ENCODE measurements around the gene GPD1. TPM values are rescaled to one million over a fixed set of nuclear protein-coding genes. Genes with fewer than 3 reads are reported as not detected.
A peak's percentile ranks its signal among the peaks of the same experiment; 100 is the strongest.

GPD1 gene
- total and polyA plus RNA-seq, 9 of the 15 experiments (the other 6 are each of a cell fraction or from before 2014, with no cell fraction given) = 0.13 to 1.00 (median 0.55) TPM

DNA sequence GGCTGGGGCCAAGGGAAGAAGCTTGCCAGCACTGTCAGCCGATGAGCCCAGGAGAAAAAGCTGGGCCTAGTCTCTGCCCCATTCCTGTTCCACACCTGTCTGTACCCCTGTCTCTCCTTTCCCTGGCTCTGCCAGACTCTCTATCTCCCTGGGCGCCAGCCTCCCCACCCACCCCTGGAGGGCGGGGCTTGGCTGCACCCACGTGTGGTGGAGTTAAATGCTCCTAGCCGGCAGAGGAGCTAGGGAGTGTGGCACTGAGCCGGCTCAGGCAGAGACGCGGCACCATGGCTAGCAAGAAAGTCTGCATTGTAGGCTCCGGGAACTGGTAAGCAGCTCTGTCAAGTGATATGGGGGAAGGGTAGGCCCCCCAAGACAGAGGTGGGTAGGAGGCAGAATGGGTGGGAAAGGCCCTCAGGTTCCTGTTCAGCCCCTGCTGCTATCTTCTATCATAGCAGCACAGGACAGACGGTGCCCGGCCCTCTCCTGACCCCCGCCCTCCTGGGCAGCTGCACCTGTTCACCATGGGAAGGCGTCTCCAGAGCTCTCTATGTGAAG lies at the start of gene GPD1 (continued):
- peak in 1 of 3 experiments; percentile 3; a peak in 1 of 6 replicates for TF ChIP-seq CTCF (IDR thresholded peaks at IDR 0.05 in 2 of 3, conservative IDR thresholded peaks at IDR 0.05 in 1 of 3; ENCODE audit: insufficient read depth in 2 of 3, low read depth in 1 of 3, low read length in 3 of 3)
- no peak for TF ChIP-seq HMG20B (CRISPR knock-in tag; IDR thresholded peaks at IDR 0.05)
- no peak for TF ChIP-seq ZNF134 (CRISPR knock-in tag; conservative IDR thresholded peaks at IDR 0.05)
- TF ChIP-seq PBX2 (CRISPR knock-in tag; IDR thresholded peaks at IDR 0.05; ENCODE audit: low read depth) = no peak
- no peak for TF ChIP-seq PBX2 (tag; conservative IDR thresholded peaks at IDR 0.05; ENCODE audit: low read depth)
- TF ChIP-seq, protein P1, sequence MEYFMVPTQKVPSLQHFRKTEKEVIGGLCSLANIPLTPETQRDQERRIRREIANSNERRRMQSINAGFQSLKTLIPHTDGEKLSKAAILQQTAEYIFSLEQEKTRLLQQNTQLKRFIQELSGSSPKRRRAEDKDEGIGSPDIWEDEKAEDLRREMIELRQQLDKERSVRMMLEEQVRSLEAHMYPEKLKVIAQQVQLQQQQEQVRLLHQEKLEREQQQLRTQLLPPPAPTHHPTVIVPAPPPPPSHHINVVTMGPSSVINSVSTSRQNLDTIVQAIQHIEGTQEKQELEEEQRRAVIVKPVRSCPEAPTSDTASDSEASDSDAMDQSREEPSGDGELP (CRISPR knock-in tag; IDR thresholded peaks at IDR 0.05; ENCODE audit: borderline replicate concordance) = peak; percentile 46; the same call in 1 of the 2 replicates
- TF ChIP-seq SRSF3 (IDR thresholded peaks at IDR 0.05; ENCODE audit: insufficient read depth, low read length) = no peak
- TF ChIP-seq, protein P2, sequence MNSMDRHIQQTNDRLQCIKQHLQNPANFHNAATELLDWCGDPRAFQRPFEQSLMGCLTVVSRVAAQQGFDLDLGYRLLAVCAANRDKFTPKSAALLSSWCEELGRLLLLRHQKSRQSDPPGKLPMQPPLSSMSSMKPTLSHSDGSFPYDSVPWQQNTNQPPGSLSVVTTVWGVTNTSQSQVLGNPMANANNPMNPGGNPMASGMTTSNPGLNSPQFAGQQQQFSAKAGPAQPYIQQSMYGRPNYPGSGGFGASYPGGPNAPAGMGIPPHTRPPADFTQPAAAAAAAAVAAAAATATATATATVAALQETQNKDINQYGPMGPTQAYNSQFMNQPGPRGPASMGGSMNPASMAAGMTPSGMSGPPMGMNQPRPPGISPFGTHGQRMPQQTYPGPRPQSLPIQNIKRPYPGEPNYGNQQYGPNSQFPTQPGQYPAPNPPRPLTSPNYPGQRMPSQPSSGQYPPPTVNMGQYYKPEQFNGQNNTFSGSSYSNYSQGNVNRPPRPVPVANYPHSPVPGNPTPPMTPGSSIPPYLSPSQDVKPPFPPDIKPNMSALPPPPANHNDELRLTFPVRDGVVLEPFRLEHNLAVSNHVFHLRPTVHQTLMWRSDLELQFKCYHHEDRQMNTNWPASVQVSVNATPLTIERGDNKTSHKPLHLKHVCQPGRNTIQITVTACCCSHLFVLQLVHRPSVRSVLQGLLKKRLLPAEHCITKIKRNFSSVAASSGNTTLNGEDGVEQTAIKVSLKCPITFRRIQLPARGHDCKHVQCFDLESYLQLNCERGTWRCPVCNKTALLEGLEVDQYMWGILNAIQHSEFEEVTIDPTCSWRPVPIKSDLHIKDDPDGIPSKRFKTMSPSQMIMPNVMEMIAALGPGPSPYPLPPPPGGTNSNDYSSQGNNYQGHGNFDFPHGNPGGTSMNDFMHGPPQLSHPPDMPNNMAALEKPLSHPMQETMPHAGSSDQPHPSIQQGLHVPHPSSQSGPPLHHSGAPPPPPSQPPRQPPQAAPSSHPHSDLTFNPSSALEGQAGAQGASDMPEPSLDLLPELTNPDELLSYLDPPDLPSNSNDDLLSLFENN (IDR thresholded peaks at IDR 0.05; ENCODE audit: low read depth in 2 of 2, low read length in 2 of 2) = no peak
- TF ChIP-seq HDGF (IDR thresholded peaks at IDR 0.05) = no peak
- no peak for TF ChIP-seq HEY1 (CRISPR knock-in tag; IDR thresholded peaks at IDR 0.05; ENCODE audit: borderline replicate concordance)
- TF ChIP-seq SIN3A (IDR thresholded peaks at IDR 0.05; ENCODE audit: borderline replicate concordance in 2 of 2, control insufficient read depth in 1 of 2, low read depth in 2 of 2, low read length in 2 of 2) = peak in 1 of 2 experiments; percentile 82; a peak in 1 of 4 replicates
- TF ChIP-seq ZBTB1 (CRISPR knock-in tag; IDR thresholded peaks at IDR 0.05; ENCODE audit: borderline replicate concordance, low read depth) = 0 out of 2 replicates have a peak, but pooled peaks have one; percentile 16
- no peak for TF ChIP-seq NCOA2 (IDR thresholded peaks at IDR 0.05; ENCODE audit: partially characterized antibody in 2 of 2)
- 0 out of 4 replicates have a peak, but pooled peaks of 1 of the 2 experiments have one; percentile 28 for TF ChIP-seq HDAC1 (IDR thresholded peaks at IDR 0.05)
- TF ChIP-seq ZNF77 (CRISPR knock-in tag; IDR thresholded peaks at IDR 0.05) = no peak
- no peak for TF ChIP-seq TAF9B (IDR thresholded peaks at IDR 0.05; ENCODE audit: partially characterized antibody)
- no peak for TF ChIP-seq ZNF561 (CRISPR knock-in tag; conservative IDR thresholded peaks at IDR 0.05)
- TF ChIP-seq ZNF124 (CRISPR knock-in tag; IDR thresholded peaks at IDR 0.05) = no peak
